GM21786 (cell line): Measurements from ENCODE around the gene UBE2G1.
"Not testable (repeated sequence)": the region's sequence is repeated elsewhere in the genome, so short reads cannot be mapped to it uniquely, and the experiment has no call there.

ENCODE experiments used
- ATAC-seq: cut with Tn5 transposase; IDR thresholded peaks from one replicate; pipeline ENCODE4 v1.9.1; 2021; ENCODE audit not compliant: unreplicated experiment

The UBE2G1 gene

GRCh38 chr17:4307179-4307930, 59.1 kb downstream of the UBE2G1 start:
- no peak for ATAC-seq

GRCh38 chr17:4305224-4305623, 61.3 kb downstream of the UBE2G1 start:
- no peak for ATAC-seq

- ATAC-seq = no peak
Observed at GRCh38 chr17:4304417-4305027, 62.0 kb downstream of the UBE2G1 start.

GRCh38 chr17:4301066-4301465, 65.4 kb downstream of the UBE2G1 start:
- no peak for ATAC-seq

GRCh38 chr17:4297351-4297750, 69.1 kb downstream of the UBE2G1 start:
- ATAC-seq = no peak

GRCh38 chr17:4295686-4296085, 70.8 kb downstream of the UBE2G1 start:
- ATAC-seq = no peak

GRCh38 chr17:4293572-4293971, 72.9 kb downstream of the UBE2G1 start:
- no peak for ATAC-seq

GRCh38 chr17:4287710-4288109, 78.8 kb downstream of the UBE2G1 start:
- no peak for ATAC-seq

- ATAC-seq = no peak
Observed at GRCh38 chr17:4276514-4276913, 90.0 kb downstream of the UBE2G1 start.

GRCh38 chr17:4272972-4273368, 93.5 kb downstream of the UBE2G1 start:
- no peak for ATAC-seq

- no peak for ATAC-seq
Observed at GRCh38 chr17:4272213-4272971, 94.1 kb downstream of the UBE2G1 start.

GRCh38 chr17:4270736-4271135, 95.7 kb downstream of the UBE2G1 start:
- ATAC-seq = no peak

- ATAC-seq = no peak
Observed at GRCh38 chr17:4269915-4270314, 96.6 kb downstream of the UBE2G1 start.

- no peak for ATAC-seq
Observed at GRCh38 chr17:4267402-4267801, 99.1 kb downstream of the UBE2G1 start.

- ATAC-seq = no peak
Observed at GRCh38 chr17:4266550-4266949, 99.9 kb downstream of the UBE2G1 start.

- peak; percentile 91 for ATAC-seq
Observed at GRCh38 chr17:4263282-4264215, 102.9 kb downstream of the UBE2G1 start, which contains the start of gene ANKFY1. TSS of gene ANKFY1 (minus strand) at chr17:4263979. CDS start at chr17:4263941, 38 bp downstream.

- no peak for ATAC-seq
Observed at GRCh38 chr17:4262703-4263102, 103.8 kb downstream of the UBE2G1 start.

GRCh38 chr17:4261452-4261851, 105.0 kb downstream of the UBE2G1 start:
- ATAC-seq = no peak

GRCh38 chr17:4258867-4259266, 107.6 kb downstream of the UBE2G1 start:
- ATAC-seq = no peak

GRCh38 chr17:4256952-4257351, 109.5 kb downstream of the UBE2G1 start:
- no peak for ATAC-seq

- ATAC-seq = not testable (repeated sequence)
Observed at GRCh38 chr17:4255271-4255670, 111.2 kb downstream of the UBE2G1 start.
